Fibroblast of lung (primary cell): Measurements from ENCODE around the gene CHMP6. TPM values are rescaled to one million over a fixed set of nuclear protein-coding genes. Genes with fewer than 3 reads are reported as not detected.
A peak's percentile ranks its signal among the peaks of the same experiment; 100 is the strongest.

Source experiments
- DNase-seq, 2 donors: peaks; one replicate each; pipeline versions ENCODE4 v3.0.0 to v3.0.0-alpha.2; 2010; ENCODE audit warnings: low read depth in 2 of 2
- H2AFZ ChIP-seq: 2 replicates; pipeline ENCODE4 v1.5.1; 2012; ENCODE audit warnings: low read length, control low read depth, inconsistent platforms
- H3K27ac ChIP-seq: 2 replicates; pipeline ENCODE4 v1.5.1; 2011; ENCODE audit warnings: low read length, control low read depth; ENCODE audit not compliant: insufficient read depth
- H3K27me3 ChIP-seq: 2 replicates; pipeline ENCODE4 v1.5.1; 2011; ENCODE audit warnings: mild to moderate bottlenecking, low read length; ENCODE audit not compliant: control insufficient read depth, insufficient read depth
- H3K36me3 ChIP-seq: 2 replicates; pipeline ENCODE4 v1.5.1; 2011; ENCODE audit warnings: low read length; ENCODE audit not compliant: control insufficient read depth, insufficient read depth
- H3K4me1 ChIP-seq: 2 replicates; pipeline ENCODE4 v1.5.1; 2011; ENCODE audit warnings: low read length; ENCODE audit not compliant: control insufficient read depth, insufficient read depth; ENCODE audit errors: extremely low read depth
- H3K4me2 ChIP-seq: 2 replicates; pipeline ENCODE4 v1.5.1; 2011; ENCODE audit warnings: low read length, control low read depth; ENCODE audit not compliant: insufficient read depth; ENCODE audit errors: extremely low read depth
- H3K4me3 ChIP-seq, 4 experiments: fragments of 200-600 bp in 1 of 4; sonication (generic) in 1 of 4; replicated peaks in 1 of 4; 2 replicates each; pipeline ENCODE4 v1.5.1; 2011 to 2016; ENCODE audit warnings: low read length in 4 of 4, low read depth in 3 of 4, mild to moderate bottlenecking in 3 of 4, control low read depth in 2 of 4, inconsistent platforms in 1 of 4, mixed read lengths in 1 of 4; ENCODE audit not compliant: insufficient read depth in 1 of 4; ENCODE audit errors: control extremely low read depth in 1 of 4
- H3K79me2 ChIP-seq: 2 replicates; pipeline ENCODE4 v1.5.1; 2012; ENCODE audit warnings: mild to moderate bottlenecking, low read length, inconsistent platforms; ENCODE audit not compliant: control insufficient read depth, insufficient read depth
- H3K9ac ChIP-seq: 2 replicates; pipeline ENCODE4 v1.5.1; 2011; ENCODE audit warnings: mild to moderate bottlenecking, low read length, control low read depth; ENCODE audit not compliant: insufficient read depth
- H3K9me3 ChIP-seq: 2 replicates; pipeline ENCODE4 v1.5.1; 2012; ENCODE audit warnings: low read depth, low read length; ENCODE audit not compliant: control insufficient read depth, insufficient read depth
- H4K20me1 ChIP-seq: 2 replicates; pipeline ENCODE4 v1.5.1; 2011; ENCODE audit warnings: low read length; ENCODE audit not compliant: control insufficient read depth, insufficient read depth; ENCODE audit errors: extremely low read depth
- CTCF ChIP-seq, 2 donors: IDR thresholded peaks in 1 of 2; conservative IDR thresholded peaks in 1 of 2; 1 replicate in 1 of 2; 2 replicates in 1 of 2; pipeline ENCODE4 v1.5.1; 2011 to 2012; ENCODE audit warnings: low read length in 2 of 2, control low read depth in 1 of 2, inconsistent platforms in 1 of 2, low read depth in 1 of 2, mild to moderate bottlenecking in 1 of 2
- EZH2 ChIP-seq: IDR thresholded peaks from 2 replicates; pipeline ENCODE4 v1.5.1; 2012; ENCODE audit warnings: low read length, control low read depth, mild to moderate bottlenecking; ENCODE audit errors: missing control alignments
- polyA plus RNA-seq, 2 donors: library from polyadenylated mRNA; depleted of rRNA in 1 of 2; stranded (reverse) in 1 of 2; unstranded in 1 of 2; fragments of >200 nt; gene quantifications; 2 replicates each; pipeline ENCODE4 v1.2.1, GENCODE V29; 2011 to 2012; ENCODE audit warnings: missing spikeins in 1 of 2
- total RNA-seq: library from RNA; depleted of rRNA; stranded (reverse); fragments of >200 nt; gene quantifications from 2 replicates; pipeline ENCODE4 v1.2.1, GENCODE V29; 2014

The CHMP6 gene
- total and polyA plus RNA-seq, 2 donors (not counting 1 experiment from before 2014, with no cell fraction given), result 11.2 to 30.1 TPM

GRCh38 chr17:81040791-81041337 lies 49.2 kb downstream of the CHMP6 start:
- H3K79me2 ChIP-seq, result peaks cover 36% of the 10 kb centered on the region
- no peaks in the 10 kb centered on the region for H3K9me3 ChIP-seq
- H3K27ac ChIP-seq, result peak overlapping the region; percentile 38
- H3K4me3 ChIP-seq, result no peak overlapping the region
- no peak overlapping the region for H2AFZ ChIP-seq
- H3K4me2 ChIP-seq, result no peak overlapping the region
- peaks cover 18% of the 10 kb centered on the region for H3K4me1 ChIP-seq
- peak in 1 of 2 donors; percentile 49 for DNase-seq
- peak; percentile 22 to 43 for TF ChIP-seq CTCF (conservative IDR thresholded peaks at IDR 0.05 in 1 of 2, IDR thresholded peaks at IDR 0.05 in 1 of 2; ENCODE audit: low read depth in 1 of 2, low read length in 2 of 2)
- TF ChIP-seq EZH2, result no peak
- H4K20me1 ChIP-seq, result no peaks in the 10 kb centered on the region
- H3K27me3 ChIP-seq, result no peaks in the 10 kb centered on the region
- no peak overlapping the region for H3K9ac ChIP-seq
- H3K36me3 ChIP-seq, result no peaks in the 10 kb centered on the region

GRCh38 chr17:81042606-81043005 lies 51.0 kb downstream of the CHMP6 start:
- Histone ChIP-seq H3K9ac (no peak overlapping the region), H3K9me3 (no peaks in the 10 kb centered on the region), H3K4me1 (peaks cover 18% of the 10 kb centered on the region), H3K36me3 (no peaks in the 10 kb centered on the region), H3K79me2 (peaks cover 29% of the 10 kb centered on the region), H3K27me3 (no peaks in the 10 kb centered on the region), H2AFZ (no peak overlapping the region), H3K4me2 (no peak overlapping the region), H4K20me1 (no peaks in the 10 kb centered on the region), H3K4me3 (no peak overlapping the region), H3K27ac (no peak overlapping the region)
- DNase-seq, result no peak
- TF ChIP-seq CTCF (conservative IDR thresholded peaks at IDR 0.05 in 1 of 2, IDR thresholded peaks at IDR 0.05 in 1 of 2; ENCODE audit: low read depth in 1 of 2, low read length in 2 of 2) (no peak), EZH2 (no peak)

- TF ChIP-seq EZH2 (no peak), CTCF (conservative IDR thresholded peaks at IDR 0.05 in 1 of 2, IDR thresholded peaks at IDR 0.05 in 1 of 2; ENCODE audit: low read depth in 1 of 2, low read length in 2 of 2) (no peak)
- H3K36me3 ChIP-seq, result no peaks in the 10 kb centered on the region
- no peak overlapping the region for H3K4me3 ChIP-seq
- H3K4me1 ChIP-seq, result peaks cover 18% of the 10 kb centered on the region
- no peak overlapping the region for H2AFZ ChIP-seq
- no peaks in the 10 kb centered on the region for H3K27me3 ChIP-seq
- H3K4me2 ChIP-seq, result no peak overlapping the region
- H3K79me2 ChIP-seq, result peaks cover 26% of the 10 kb centered on the region
- no peak overlapping the region for H3K27ac ChIP-seq
- H4K20me1 ChIP-seq, result no peaks in the 10 kb centered on the region
- no peak for DNase-seq
- no peaks in the 10 kb centered on the region for H3K9me3 ChIP-seq
- H3K9ac ChIP-seq, result no peak overlapping the region
Observed at GRCh38 chr17:81043319-81043724, 51.7 kb downstream of the CHMP6 start.
